NCI-H1417 treated with DMSO at 0.1 percent for 48 hours (cell line): ENCODE data around the gene GYPC.

Experiments
- DNase-seq: peaks from one replicate; lab custom pipeline; 2025; lab: John Stamatoyannopoulos, UW

Gene GYPC

DNA sequence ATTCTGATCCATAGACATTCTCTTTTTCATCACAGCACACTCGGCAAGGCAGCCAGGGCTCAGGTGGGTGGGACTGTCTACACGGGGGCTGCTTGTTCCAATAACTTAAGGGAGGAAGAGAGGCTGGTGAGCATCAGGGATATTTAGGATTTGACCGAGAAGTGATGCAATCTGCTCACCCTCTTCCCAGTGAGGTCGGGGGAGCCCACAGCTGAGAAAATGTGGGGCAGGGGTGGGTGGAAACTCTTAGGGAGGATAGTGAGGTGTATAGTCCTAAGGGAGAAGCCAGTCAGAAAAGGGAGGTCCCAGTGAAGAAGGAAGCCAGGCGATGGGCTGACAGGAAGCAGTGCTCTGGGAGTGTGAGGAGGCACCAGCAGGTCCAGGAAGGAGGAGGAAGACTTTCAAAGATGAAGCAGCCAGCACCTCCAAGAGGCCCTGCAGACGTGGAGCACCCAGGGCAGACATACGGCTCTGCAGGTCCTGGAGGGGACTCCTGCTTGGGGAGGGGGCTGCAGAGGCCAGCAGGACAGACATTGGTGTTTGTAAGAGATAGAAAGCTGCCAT is 76.8 kb downstream of the GYPC start:
- no peak for DNase-seq

- no peak for DNase-seq
Observed at GRCh38 chr2:126733795-126734194, 77.8 kb downstream of the GYPC start.

GRCh38 chr2:126736133-126736874 is 80.3 kb downstream of the GYPC start:
- DNase-seq = no peak

DNA sequence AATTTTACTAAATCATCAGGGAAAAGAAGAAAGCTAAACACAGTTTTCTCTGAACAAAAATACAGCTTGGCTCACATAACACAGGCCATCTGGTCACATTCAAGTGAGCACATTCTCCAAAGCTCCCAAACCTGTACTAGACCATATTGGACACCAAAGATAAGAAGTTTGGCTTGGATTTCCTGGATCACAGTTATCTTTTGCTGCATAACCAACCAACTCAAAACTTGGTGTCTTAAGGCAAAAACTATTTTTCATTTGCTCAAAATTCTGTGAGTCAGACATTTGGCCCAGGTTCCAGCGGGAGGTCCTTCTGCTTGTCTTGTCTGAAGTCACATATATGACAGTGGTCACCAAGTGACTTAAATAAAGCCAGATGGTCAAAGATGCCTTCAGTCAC is 83.2 kb downstream of the GYPC start:
- DNase-seq = no peak

DNA sequence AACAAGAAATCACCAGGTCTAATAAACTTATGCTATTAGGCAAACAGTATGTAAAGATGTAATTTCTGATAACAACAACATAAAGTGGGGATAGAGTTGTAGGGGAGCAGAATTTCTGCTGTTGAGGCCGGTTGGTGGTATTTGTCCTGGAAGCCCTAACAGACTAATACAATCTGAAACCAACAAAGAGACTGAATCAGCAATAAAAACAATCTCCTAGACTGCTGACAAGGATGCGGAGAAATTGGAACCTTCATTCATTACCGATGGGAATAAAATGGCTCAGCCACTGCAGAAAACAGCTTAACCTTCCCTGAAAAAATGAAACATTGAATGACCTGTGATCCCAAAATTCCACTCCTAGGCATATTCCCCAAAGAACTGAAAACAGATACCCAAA is 88.7 kb downstream of the GYPC start:
- no peak for DNase-seq
